ENCODE results near the gene FREY1. TPM values are rescaled to one million over a fixed set of nuclear protein-coding genes. Genes with fewer than 3 reads are reported as not detected.

FREY1 gene
- total and polyA plus RNA-seq, 9 of the 15 experiments (the other 6 are each of a cell fraction or from before 2014, with no cell fraction given) = 0.25 to 1.5 (median 1.1) TPM; not detected in 5

- TF ChIP-seq PRDM10 (IDR thresholded peaks at IDR 0.05; ENCODE audit: partially characterized antibody) (no peak), POLR2AphosphoS2 (IDR thresholded peaks at IDR 0.05; ENCODE audit: low read length) (no peak), NR0B1 (IDR thresholded peaks at IDR 0.05; ENCODE audit: partially characterized antibody) (no peak)
Measured at GRCh38 chr11:45941285-45941684, 34.2 kb upstream of the FREY1 start (continued).

GRCh38 chr11:45939836-45940235, 32.8 kb upstream of the FREY1 start:
- no peak overlapping the region for H3K27ac ChIP-seq (ENCODE audit: extremely low read depth, low read depth, low read length)

More at GRCh38 chr11:45939836-45940235, 32.8 kb upstream of the FREY1 start:
- Histone ChIP-seq H4K20me1 (replicated peaks; ENCODE audit: control insufficient read depth, insufficient read depth, low read length) (no peaks in the 10 kb centered on the region), H3K4me3 (no peak overlapping the region), H3K27me3 (ENCODE audit: control insufficient read depth in 2 of 2, insufficient read depth in 2 of 2, low read length in 2 of 2) (no peaks in the 10 kb centered on the region), H2AFZ (ENCODE audit: low read depth, low read length) (no peak overlapping the region), H3K4me2 (ENCODE audit: insufficient read depth, low read length) (no peak overlapping the region), H3K79me2 (ENCODE audit: control insufficient read depth, insufficient read depth, low read length) (no peaks in the 10 kb centered on the region), H3K9me1 (ENCODE audit: control insufficient read depth, insufficient read depth, low read length) (no peaks in the 10 kb centered on the region), H3K9me3 (replicated peaks; ENCODE audit: control insufficient read depth, insufficient read depth, low read depth, low read length) (no peaks in the 10 kb centered on the region), H3K36me3 (ENCODE audit: control insufficient read depth, insufficient read depth, low read length) (peaks cover 29% of the 10 kb centered on the region; the same call in 2 of the 3 replicates), H3K9ac (ENCODE audit: insufficient read depth in 1 of 2, low read depth in 2 of 2, low read length in 2 of 2) (no peak overlapping the region), H3K4me1 (replicated peaks in 1 of 2; ENCODE audit: control insufficient read depth in 2 of 2, insufficient read depth in 2 of 2, low read length in 2 of 2) (no peaks in the 10 kb centered on the region; a peak in 1 of 5 replicates)
- TF ChIP-seq CBX3 (IDR thresholded peaks at IDR 0.05; ENCODE audit: borderline replicate concordance in 1 of 2, low read length in 2 of 2) = no peak
- no peak for TF ChIP-seq MNT (conservative IDR thresholded peaks at IDR 0.05)
- TF ChIP-seq ZNF354B (CRISPR knock-in tag; IDR thresholded peaks at IDR 0.05) = no peak
- no peak for TF ChIP-seq GATA2 (CRISPR knock-in tag; IDR thresholded peaks at IDR 0.05)
- TF ChIP-seq ETV6 (IDR thresholded peaks at IDR 0.05; ENCODE audit: borderline replicate concordance in 1 of 2, low read depth in 2 of 2, low read length in 1 of 2) = no peak
- TF ChIP-seq ETV6 (CRISPR knock-in tag; IDR thresholded peaks at IDR 0.05; ENCODE audit: borderline replicate concordance) = no peak
- WGBS (ENCODE audit: insufficient coverage, low coverage, missing lambda C conversion rate) = 71% methylated on average over 2 of the region's 2 CpGs
- intact Hi-C loops (cut with micrococcal nuclease) (loop anchor here (10.0 kb wide), 1 partner anchor 65 kb away; no protein-coding TSS in a partner anchor), in situ Hi-C loops (cut with MboI) (no loop called here)
- FAIRE-seq (no peak), ATAC-seq (peak; percentile 38; the same call in 2 of the 3 replicates), DNase-seq (ENCODE audit: extremely low read depth in 1 of 4, low spot score in 3 of 4) (no peak)
- no TSS peak for BruUV-seq (replicated peaks)
- POLR2A ChIA-PET = interaction anchor here (1.5 kb wide), 2 partner anchors 10 to 56 kb away, joined by 3 read pairs; no protein-coding TSS in a partner anchor
- CTCF ChIA-PET (ENCODE audit: low intra/inter-chr PET ratio) = no interaction called here

All from K562 (cell line).